IPS-18c (cell line): Measurements from ENCODE around the gene KAZN.

Source experiments
- H3K4me3 ChIP-seq: 2 replicates; pipeline ENCODE4 v1.7.0; 2013; ENCODE audit warnings: low read depth, mild to moderate bottlenecking, low read length, moderate library complexity; ENCODE audit not compliant: insufficient read depth
- H3K9me3 ChIP-seq: one replicate; pipeline ENCODE4 v1.6.1; 2013; ENCODE audit warnings: mild to moderate bottlenecking, low read length, moderate library complexity; ENCODE audit not compliant: control insufficient read depth, insufficient read depth

The KAZN gene

GRCh38 chr1:14625996-14626395 is 27.5 kb downstream of the KAZN start:
- H3K9me3 ChIP-seq: peaks cover 2% of the 10 kb centered on the region
- no peak overlapping the region for H3K4me3 ChIP-seq

- peaks cover 2% of the 10 kb centered on the region for H3K9me3 ChIP-seq
- H3K4me3 ChIP-seq: no peak overlapping the region
Observed at GRCh38 chr1:14626869-14627607, 28.6 kb downstream of the KAZN start.

GRCh38 chr1:14627608-14628489 is 29.4 kb downstream of the KAZN start:
- Histone ChIP-seq H3K9me3 (no peaks in the 10 kb centered on the region), H3K4me3 (no peak overlapping the region)

- Histone ChIP-seq H3K9me3 (no peaks in the 10 kb centered on the region), H3K4me3 (no peak overlapping the region)
Observed at GRCh38 chr1:14629363-14630014, 31.0 kb downstream of the KAZN start.

- Histone ChIP-seq H3K4me3 (no peak overlapping the region), H3K9me3 (no peaks in the 10 kb centered on the region)
Observed at GRCh38 chr1:14630986-14631385, 32.5 kb downstream of the KAZN start.

- Histone ChIP-seq H3K4me3 (no peak overlapping the region), H3K9me3 (no peaks in the 10 kb centered on the region)
Observed at GRCh38 chr1:14631421-14631820, 32.9 kb downstream of the KAZN start.

- H3K9me3 ChIP-seq: no peaks in the 10 kb centered on the region
- H3K4me3 ChIP-seq: no peak overlapping the region
Observed at GRCh38 chr1:14634486-14634885, 36.0 kb downstream of the KAZN start.

GRCh38 chr1:14635421-14635820 is 36.9 kb downstream of the KAZN start:
- H3K9me3 ChIP-seq: no peaks in the 10 kb centered on the region
- H3K4me3 ChIP-seq: no peak overlapping the region

GRCh38 chr1:14636897-14637632 is 38.6 kb downstream of the KAZN start:
- Histone ChIP-seq H3K9me3 (no peaks in the 10 kb centered on the region), H3K4me3 (no peak overlapping the region)

- Histone ChIP-seq H3K9me3 (no peaks in the 10 kb centered on the region), H3K4me3 (no peak overlapping the region)
Observed at GRCh38 chr1:14639291-14640050, 41.0 kb downstream of the KAZN start.

- peaks cover 2% of the 10 kb centered on the region for H3K9me3 ChIP-seq
Observed at GRCh38 chr1:14642712-14643111, 44.2 kb downstream of the KAZN start.

GRCh38 chr1:14646973-14647372 is 48.5 kb downstream of the KAZN start:
- H3K4me3 ChIP-seq: no peak overlapping the region
- H3K9me3 ChIP-seq: peaks cover 4% of the 10 kb centered on the region

More at GRCh38 chr1:14642712-14643111, 44.2 kb downstream of the KAZN start:
- no peak overlapping the region for H3K4me3 ChIP-seq

GRCh38 chr1:14647777-14648176 is 49.3 kb downstream of the KAZN start:
- Histone ChIP-seq H3K4me3 (no peak overlapping the region), H3K9me3 (peaks cover 4% of the 10 kb centered on the region)

- H3K4me3 ChIP-seq: no peak overlapping the region
- H3K9me3 ChIP-seq: peaks cover 4% of the 10 kb centered on the region
Observed at GRCh38 chr1:14648391-14648790, 49.9 kb downstream of the KAZN start.

- Histone ChIP-seq H3K9me3 (peaks cover 4% of the 10 kb centered on the region), H3K4me3 (no peak overlapping the region)
Observed at GRCh38 chr1:14648896-14649855, 50.7 kb downstream of the KAZN start.

- Histone ChIP-seq H3K4me3 (no peak overlapping the region), H3K9me3 (peaks cover 4% of the 10 kb centered on the region)
Observed at GRCh38 chr1:14649976-14650375, 51.5 kb downstream of the KAZN start.
